Neural progenitor cell (in vitro differentiated cells): ENCODE measurements around the gene VWA5B2.

Source experiments
- CTCF ChIP-seq: fragments of 200-600 bp; sonication (generic); IDR thresholded peaks from 2 replicates; pipeline ENCODE4 v1.5.1; 2017; ENCODE audit warnings: antibody characterized with exemption, mild to moderate bottlenecking
- EZH2 ChIP-seq: fragments of 200-600 bp; sonication (generic); IDR thresholded peaks from 2 replicates; pipeline ENCODE4 v1.6.1; 2017; ENCODE audit warnings: antibody characterized with exemption, mild to moderate bottlenecking, moderate library complexity
- EZH2phosphoT487 ChIP-seq: fragments of 200-600 bp; sonication (generic); IDR thresholded peaks from 2 replicates; pipeline ENCODE4 v1.6.1; 2017; ENCODE audit warnings: antibody characterized with exemption

- TF ChIP-seq CTCF (no peak), EZH2 (no peak), EZH2phosphoT487 (no peak)
Measured at GRCh38 chr3:184241447-184242296, 12.3 kb downstream of the VWA5B2 start.
